ENCODE measurements around the gene HMX1.

HMX1 gene

GRCh38 chr4:8913121-8913857, 41.6 kb upstream of the HMX1 start:
- Mint-ChIP-seq H3K4me1 (ENCODE audit: low read depth) (peaks cover 2% of the 10 kb centered on the region), H3K27me3 (no peaks in the 10 kb centered on the region), H3K4me3 (no peak overlapping the region), H3K27ac (no peak overlapping the region), H3K9me3 (no peaks in the 10 kb centered on the region), H3K36me3 (ENCODE audit: low read depth) (no peaks in the 10 kb centered on the region)
- no peak for DNase-seq

DNA sequence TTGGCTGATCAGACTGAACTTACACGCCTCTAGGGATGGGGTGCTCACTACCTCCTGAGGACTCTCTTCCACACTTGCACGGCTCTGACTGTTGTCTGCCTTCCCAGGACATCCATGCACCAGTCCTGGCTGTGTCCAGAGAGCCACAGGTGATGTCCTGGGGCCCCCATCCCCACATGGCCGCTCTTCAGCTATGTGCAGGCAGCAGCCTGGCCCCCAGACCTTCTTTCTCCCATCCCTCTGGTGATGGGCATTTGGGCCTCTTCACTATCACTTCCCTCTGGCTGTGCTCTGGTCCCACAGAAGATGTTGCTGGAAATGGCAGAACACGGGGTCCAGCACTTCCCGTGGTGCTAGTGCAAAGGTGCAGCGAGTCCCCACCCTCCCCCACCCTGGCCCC, 40.9 kb upstream of the HMX1 start:
- no peaks in the 10 kb centered on the region for H3K4me1 Mint-ChIP-seq (ENCODE audit: low read depth)
- DNase-seq: no peak

GRCh38 chr4:8912089-8912455, 40.4 kb upstream of the HMX1 start:
- Mint-ChIP-seq H3K4me1 (ENCODE audit: low read depth) (no peaks in the 10 kb centered on the region), H3K36me3 (ENCODE audit: low read depth) (no peaks in the 10 kb centered on the region), H3K27me3 (no peaks in the 10 kb centered on the region), H3K27ac (no peak overlapping the region), H3K9me3 (no peaks in the 10 kb centered on the region), H3K4me3 (no peak overlapping the region)
- peak; percentile 12 for DNase-seq

More for the DNA sequence above, 40.9 kb upstream of the HMX1 start:
- Mint-ChIP-seq H3K36me3 (ENCODE audit: low read depth) (no peaks in the 10 kb centered on the region), H3K9me3 (no peaks in the 10 kb centered on the region), H3K27ac (no peak overlapping the region), H3K4me3 (no peak overlapping the region), H3K27me3 (no peaks in the 10 kb centered on the region)

- Mint-ChIP-seq H3K4me1 (ENCODE audit: low read depth) (no peaks in the 10 kb centered on the region), H3K27ac (no peak overlapping the region), H3K9me3 (no peaks in the 10 kb centered on the region), H3K27me3 (no peaks in the 10 kb centered on the region), H3K36me3 (ENCODE audit: low read depth) (no peaks in the 10 kb centered on the region), H3K4me3 (no peak overlapping the region)
- peak; percentile 20 for DNase-seq
Observed at GRCh38 chr4:8911316-8912088, 39.9 kb upstream of the HMX1 start.

DNA sequence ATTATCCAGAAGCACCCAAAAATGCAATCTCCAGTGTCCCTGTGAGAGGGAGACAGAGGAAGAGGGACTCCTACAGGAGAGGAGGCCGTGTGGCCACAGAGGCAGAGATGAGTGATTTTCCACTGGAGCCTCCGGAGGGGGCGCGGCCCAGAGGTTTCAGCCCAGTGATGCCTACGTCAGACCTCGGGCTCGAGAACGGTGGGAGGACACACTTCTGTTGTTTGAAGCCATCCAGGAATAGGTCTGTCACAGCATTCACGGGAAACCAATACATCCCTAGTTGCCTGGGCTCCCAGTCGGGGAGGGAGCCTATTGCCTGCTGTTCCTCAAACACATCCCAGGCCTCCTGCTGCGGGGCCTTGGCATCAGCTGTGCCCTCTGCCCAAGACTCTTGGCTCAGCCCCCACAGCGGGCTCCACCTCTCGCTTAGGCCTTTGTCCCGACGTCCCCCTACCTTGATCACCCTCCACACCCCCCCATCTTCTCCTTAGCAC, 39.2 kb upstream of the HMX1 start:
- Mint-ChIP-seq H3K4me1 (ENCODE audit: low read depth) (no peaks in the 10 kb centered on the region), H3K9me3 (no peaks in the 10 kb centered on the region), H3K27me3 (no peaks in the 10 kb centered on the region), H3K36me3 (ENCODE audit: low read depth) (no peaks in the 10 kb centered on the region), H3K4me3 (no peak overlapping the region), H3K27ac (no peak overlapping the region)
- peak; percentile 14 for DNase-seq

GRCh38 chr4:8910100-8910821, 38.6 kb upstream of the HMX1 start:
- no peaks in the 10 kb centered on the region for H3K27me3 Mint-ChIP-seq
- no peak overlapping the region for H3K27ac Mint-ChIP-seq
- no peak for DNase-seq

GRCh38 chr4:8909548-8909947, 37.9 kb upstream of the HMX1 start:
- DNase-seq: no peak
- H3K27me3 Mint-ChIP-seq: no peaks in the 10 kb centered on the region
- H3K27ac Mint-ChIP-seq: no peak overlapping the region
- H3K9me3 Mint-ChIP-seq: no peaks in the 10 kb centered on the region
- no peaks in the 10 kb centered on the region for H3K36me3 Mint-ChIP-seq (ENCODE audit: low read depth)
- H3K4me3 Mint-ChIP-seq: no peak overlapping the region
- no peaks in the 10 kb centered on the region for H3K4me1 Mint-ChIP-seq (ENCODE audit: low read depth)

More at GRCh38 chr4:8910100-8910821, 38.6 kb upstream of the HMX1 start:
- Mint-ChIP-seq H3K36me3 (ENCODE audit: low read depth) (no peaks in the 10 kb centered on the region), H3K4me1 (ENCODE audit: low read depth) (no peaks in the 10 kb centered on the region), H3K9me3 (no peaks in the 10 kb centered on the region), H3K4me3 (no peak overlapping the region)

GRCh38 chr4:8908206-8908893, 36.7 kb upstream of the HMX1 start:
- peak; percentile 23 for DNase-seq
- Mint-ChIP-seq H3K36me3 (ENCODE audit: low read depth) (no peaks in the 10 kb centered on the region), H3K4me1 (ENCODE audit: low read depth) (no peaks in the 10 kb centered on the region), H3K4me3 (no peak overlapping the region), H3K9me3 (no peaks in the 10 kb centered on the region), H3K27ac (no peak overlapping the region), H3K27me3 (no peaks in the 10 kb centered on the region)

GRCh38 chr4:8907596-8908205, 36.1 kb upstream of the HMX1 start:
- peak; percentile 14 for DNase-seq
- Mint-ChIP-seq H3K4me1 (ENCODE audit: low read depth) (no peaks in the 10 kb centered on the region), H3K27ac (no peak overlapping the region), H3K27me3 (no peaks in the 10 kb centered on the region), H3K36me3 (ENCODE audit: low read depth) (no peaks in the 10 kb centered on the region), H3K4me3 (no peak overlapping the region), H3K9me3 (no peaks in the 10 kb centered on the region)

- Mint-ChIP-seq H3K27me3 (no peaks in the 10 kb centered on the region), H3K36me3 (ENCODE audit: low read depth) (no peaks in the 10 kb centered on the region), H3K27ac (no peak overlapping the region), H3K4me1 (ENCODE audit: low read depth) (no peaks in the 10 kb centered on the region), H3K4me3 (no peak overlapping the region), H3K9me3 (peaks cover under 1% of the 10 kb centered on the region)
- no peak for DNase-seq
Observed at GRCh38 chr4:8906991-8907595, 35.5 kb upstream of the HMX1 start.

DNA sequence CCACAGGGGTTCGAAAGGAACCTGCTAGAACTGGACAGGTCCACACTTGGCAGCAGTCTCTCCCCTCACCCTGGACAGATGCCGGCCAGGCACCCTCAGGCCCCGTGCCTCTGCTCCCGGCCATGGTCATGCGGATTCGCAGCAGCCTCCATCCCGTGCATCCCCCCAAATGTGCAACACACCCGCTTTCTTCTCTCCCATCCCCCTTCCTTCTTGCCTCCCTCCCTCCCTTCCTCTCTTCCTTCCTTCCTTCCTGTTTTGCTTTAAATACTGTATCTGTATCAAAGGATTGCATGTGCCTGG, 35.0 kb upstream of the HMX1 start:
- DNase-seq: peak; percentile 1
- Mint-ChIP-seq H3K9me3 (peaks cover 4% of the 10 kb centered on the region), H3K4me1 (ENCODE audit: low read depth) (no peaks in the 10 kb centered on the region)

DNA sequence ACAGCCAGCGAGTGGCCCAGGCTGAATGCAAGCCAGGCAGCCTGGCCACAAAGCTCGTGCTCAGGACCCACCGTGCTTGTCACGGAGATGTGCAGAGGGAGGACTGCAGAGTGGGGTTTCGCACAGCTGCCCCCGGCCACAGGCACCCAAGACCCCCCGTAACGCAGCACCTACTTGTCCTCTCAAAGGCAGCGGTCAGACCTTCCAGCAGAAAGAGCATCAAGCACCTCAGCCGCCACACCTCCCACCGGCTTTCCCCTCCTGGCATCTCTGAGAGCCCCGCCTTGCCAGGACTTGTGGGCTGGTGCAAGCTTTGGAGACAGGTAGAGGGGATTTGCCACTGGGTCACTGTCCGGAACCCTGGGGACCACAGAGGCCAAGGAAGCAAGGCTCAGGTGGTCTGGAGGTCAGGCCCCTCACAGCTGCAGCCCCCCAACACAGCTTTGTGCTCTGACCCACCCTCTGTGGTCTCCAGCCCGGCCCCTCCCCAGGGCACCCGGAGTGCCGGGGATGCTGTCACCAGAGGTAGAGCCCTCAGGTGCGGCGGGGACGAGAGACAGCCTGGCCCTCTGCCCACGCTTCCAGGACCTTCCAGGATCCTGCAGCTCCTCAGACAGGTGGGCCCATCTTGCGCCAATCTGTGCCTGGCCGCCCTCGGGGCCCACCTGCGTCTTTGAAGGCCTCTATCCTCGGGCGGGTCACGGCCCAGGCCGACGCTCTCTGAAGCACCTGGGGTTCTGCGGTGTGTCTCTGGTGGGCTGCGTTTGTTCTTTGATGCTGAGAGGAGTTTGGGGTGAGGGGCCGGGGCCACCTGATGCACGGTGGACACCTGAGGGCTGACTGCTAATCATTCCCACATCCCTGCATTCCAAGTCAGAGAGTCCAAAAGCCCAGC, 34.4 kb upstream of the HMX1 start:
- Mint-ChIP-seq H3K4me1 (ENCODE audit: low read depth) (no peaks in the 10 kb centered on the region), H3K4me3 (no peak overlapping the region), H3K27me3 (no peaks in the 10 kb centered on the region), H3K27ac (no peak overlapping the region), H3K36me3 (ENCODE audit: low read depth) (no peaks in the 10 kb centered on the region), H3K9me3 (peaks cover 6% of the 10 kb centered on the region)
- DNase-seq: peak; percentile 18

More for the DNA sequence above, 35.0 kb upstream of the HMX1 start:
- Mint-ChIP-seq H3K27ac (no peak overlapping the region), H3K36me3 (ENCODE audit: low read depth) (no peaks in the 10 kb centered on the region), H3K27me3 (no peaks in the 10 kb centered on the region), H3K4me3 (no peak overlapping the region)

- Mint-ChIP-seq H3K36me3 (ENCODE audit: low read depth) (no peaks in the 10 kb centered on the region), H3K4me1 (ENCODE audit: low read depth) (no peaks in the 10 kb centered on the region), H3K27ac (no peak overlapping the region), H3K9me3 (peaks cover 6% of the 10 kb centered on the region), H3K27me3 (no peaks in the 10 kb centered on the region), H3K4me3 (no peak overlapping the region)
- no peak for DNase-seq
Observed at GRCh38 chr4:8905226-8905772, 33.7 kb upstream of the HMX1 start.

Measured in activated T-cell treated with anti-CD3 and anti-CD28 coated beads, Interleukin-2, amount 50 U/mL, for 24 hours (primary cell).